Measurements from ENCODE around the gene CORO2B. TPM values are rescaled to one million over a fixed set of nuclear protein-coding genes. Genes with fewer than 3 reads are reported as not detected.

CORO2B gene
- total and polyA plus RNA-seq, 9 of the 15 experiments (the other 6 are each of a cell fraction or from before 2014, with no cell fraction given) = not detected

GRCh38 chr15:68773036-68773435, 194.2 kb downstream of the CORO2B start:
- no peaks in the 10 kb centered on the region for H3K79me2 ChIP-seq (ENCODE audit: control insufficient read depth, insufficient read depth, low read length)
- no peak overlapping the region for H3K4me3 ChIP-seq
- no peaks in the 10 kb centered on the region for H4K20me1 ChIP-seq (replicated peaks; ENCODE audit: control insufficient read depth, insufficient read depth, low read length)
- in situ Hi-C loops (cut with MboI) = no loop called here
- H3K27me3 ChIP-seq (ENCODE audit: control insufficient read depth in 2 of 2, insufficient read depth in 2 of 2, low read length in 2 of 2) = peaks cover 3 to 9% of the 10 kb centered on the region in 2 experiments; a peak in 3 of 5 replicates
- intact Hi-C loops (cut with micrococcal nuclease) = no loop called here
- FAIRE-seq = no peak
- no peak for ATAC-seq
- WGBS (ENCODE audit: insufficient coverage, low coverage, missing lambda C conversion rate) = 0% methylated on average over 2 of the region's 2 CpGs
- TF ChIP-seq ZNF79 (CRISPR knock-in tag; IDR thresholded peaks at IDR 0.05; ENCODE audit: low read depth) = no peak
- no peak for TF ChIP-seq ZNF830 (CRISPR knock-in tag; IDR thresholded peaks at IDR 0.05)
- no peak for TF ChIP-seq ZNF23 (CRISPR knock-in tag; IDR thresholded peaks at IDR 0.05)
- no peak for TF ChIP-seq ASH1L (IDR thresholded peaks at IDR 0.05; ENCODE audit: borderline replicate concordance, low read depth, partially characterized antibody)
- TF ChIP-seq FUS (optimal IDR thresholded peaks at IDR 0.05; ENCODE audit: low read depth, low read length) = no peak
- TF ChIP-seq ZNF76 (CRISPR knock-in tag; IDR thresholded peaks at IDR 0.05; ENCODE audit: borderline replicate concordance) = no peak
- TF ChIP-seq MAFG (tag; conservative IDR thresholded peaks at IDR 0.05) = no peak
- TF ChIP-seq MAFF (IDR thresholded peaks at IDR 0.05; ENCODE audit: low read length) = no peak
- TF ChIP-seq GATA2 (CRISPR knock-in tag; IDR thresholded peaks at IDR 0.05) = no peak
- no peak for TF ChIP-seq ELF4 (CRISPR knock-in tag; IDR thresholded peaks at IDR 0.05)
- TF ChIP-seq MEF2A (IDR thresholded peaks at IDR 0.05; ENCODE audit: control insufficient read depth, low read depth, low read length) = no peak
- TF ChIP-seq TSC22D4 (tag; IDR thresholded peaks at IDR 0.05) = no peak
- peaks cover 5% of the 10 kb centered on the region; the same call in 2 of the 3 replicates for H3K36me3 ChIP-seq (ENCODE audit: control insufficient read depth, insufficient read depth, low read length)
- no peak overlapping the region for H3K27ac ChIP-seq (ENCODE audit: extremely low read depth, low read depth, low read length)
- no peaks in the 10 kb centered on the region for H3K4me1 ChIP-seq (replicated peaks in 1 of 2; ENCODE audit: control insufficient read depth in 2 of 2, insufficient read depth in 2 of 2, low read length in 2 of 2)
- H3K9ac ChIP-seq (ENCODE audit: insufficient read depth in 1 of 2, low read depth in 2 of 2, low read length in 2 of 2) = no peak overlapping the region
- no peak for DNase-seq (ENCODE audit: extremely low read depth in 1 of 4, low spot score in 3 of 4)
- CTCF ChIA-PET (ENCODE audit: low intra/inter-chr PET ratio) = no interaction called here
- POLR2A ChIA-PET = no interaction called here
- H3K9me1 ChIP-seq (ENCODE audit: control insufficient read depth, insufficient read depth, low read length) = no peaks in the 10 kb centered on the region
- no TSS peak for BruUV-seq (replicated peaks)
- no peaks in the 10 kb centered on the region for H3K9me3 ChIP-seq (replicated peaks; ENCODE audit: control insufficient read depth, insufficient read depth, low read depth, low read length)
- no peak overlapping the region for H3K4me2 ChIP-seq (ENCODE audit: insufficient read depth, low read length)
- no peak overlapping the region for H2AFZ ChIP-seq (ENCODE audit: low read depth, low read length)

All from K562 (cell line).